HL-60 (cell line): ENCODE data around the gene TNPO1.

Experiments
- DNase-seq, 2 experiments: peaks; one replicate each; pipeline ENCODE4 v3.0.0-alpha.2; 2010 to 2020; ENCODE audit warnings: low read depth in 1 of 2, low spot score in 1 of 2
- H3K27ac ChIP-seq: fragments of 250-450 bp; sonication (Bioruptor Pico); replicated peaks from 2 replicates; pipeline ENCODE4 v1.5.1; 2020; ENCODE audit warnings: mild to moderate bottlenecking, moderate library complexity
- H3K27me3 ChIP-seq: fragments of 250-450 bp; sonication (Bioruptor Pico); 2 replicates; pipeline ENCODE4 v1.5.1; 2021; ENCODE audit warnings: mild to moderate bottlenecking, moderate library complexity; ENCODE audit not compliant: insufficient read depth, poor library complexity, severe bottlenecking
- H3K4me3 ChIP-seq: replicated peaks from 2 replicates; pipeline ENCODE4 v1.5.1; 2011; ENCODE audit warnings: mild to moderate bottlenecking, control low read depth, low read length; ENCODE audit not compliant: insufficient read depth
- GABPA ChIP-seq: IDR thresholded peaks from 2 replicates; pipeline ENCODE4 v1.6.1; 2012; ENCODE audit warnings: low read depth
- POLR2AphosphoS5 ChIP-seq: IDR thresholded peaks from 2 replicates; pipeline ENCODE4 v1.6.1; 2012; ENCODE audit warnings: low read depth
- SPI1 ChIP-seq: IDR thresholded peaks from 2 replicates; pipeline ENCODE4 v1.6.1; 2012; ENCODE audit warnings: low read depth, mild to moderate bottlenecking, borderline replicate concordance
- TF ChIP-seq, protein P1 (sequence below): IDR thresholded peaks from 2 replicates; pipeline ENCODE4 v1.6.1; 2012; ENCODE audit warnings: low read depth; ENCODE audit not compliant: insufficient replicate concordance
- TF ChIP-seq, protein P2 (sequence below): IDR thresholded peaks from one replicate; pipeline ENCODE4 v1.5.1; 2011; ENCODE audit warnings: low read length, control low read depth, inconsistent platforms; ENCODE audit not compliant: insufficient read depth

The TNPO1 gene

DNA sequence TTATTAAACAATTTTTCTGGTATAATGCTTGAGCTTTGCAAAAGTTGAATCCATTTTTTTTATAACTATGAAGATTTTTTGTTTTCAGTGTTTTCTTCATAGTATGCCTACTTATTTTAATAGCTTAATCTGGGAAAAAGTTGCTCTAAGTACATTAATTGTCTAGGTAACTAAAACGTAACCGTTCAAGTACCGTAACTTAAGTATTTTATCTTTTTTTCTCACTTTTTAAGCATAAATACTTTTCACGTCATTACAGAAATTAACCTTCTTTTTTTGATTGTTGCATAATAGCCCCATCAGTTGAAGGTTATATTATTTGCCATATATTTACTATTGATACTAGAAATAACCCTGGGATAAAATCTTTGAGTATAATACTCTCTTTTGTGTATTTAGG, 15.2 kb downstream of the TNPO1 start:
- Histone ChIP-seq H3K27ac (no peak overlapping the region), H3K4me3 (no peak overlapping the region), H3K27me3 (no peaks in the 10 kb centered on the region)
- TF ChIP-seq, protein P1, sequence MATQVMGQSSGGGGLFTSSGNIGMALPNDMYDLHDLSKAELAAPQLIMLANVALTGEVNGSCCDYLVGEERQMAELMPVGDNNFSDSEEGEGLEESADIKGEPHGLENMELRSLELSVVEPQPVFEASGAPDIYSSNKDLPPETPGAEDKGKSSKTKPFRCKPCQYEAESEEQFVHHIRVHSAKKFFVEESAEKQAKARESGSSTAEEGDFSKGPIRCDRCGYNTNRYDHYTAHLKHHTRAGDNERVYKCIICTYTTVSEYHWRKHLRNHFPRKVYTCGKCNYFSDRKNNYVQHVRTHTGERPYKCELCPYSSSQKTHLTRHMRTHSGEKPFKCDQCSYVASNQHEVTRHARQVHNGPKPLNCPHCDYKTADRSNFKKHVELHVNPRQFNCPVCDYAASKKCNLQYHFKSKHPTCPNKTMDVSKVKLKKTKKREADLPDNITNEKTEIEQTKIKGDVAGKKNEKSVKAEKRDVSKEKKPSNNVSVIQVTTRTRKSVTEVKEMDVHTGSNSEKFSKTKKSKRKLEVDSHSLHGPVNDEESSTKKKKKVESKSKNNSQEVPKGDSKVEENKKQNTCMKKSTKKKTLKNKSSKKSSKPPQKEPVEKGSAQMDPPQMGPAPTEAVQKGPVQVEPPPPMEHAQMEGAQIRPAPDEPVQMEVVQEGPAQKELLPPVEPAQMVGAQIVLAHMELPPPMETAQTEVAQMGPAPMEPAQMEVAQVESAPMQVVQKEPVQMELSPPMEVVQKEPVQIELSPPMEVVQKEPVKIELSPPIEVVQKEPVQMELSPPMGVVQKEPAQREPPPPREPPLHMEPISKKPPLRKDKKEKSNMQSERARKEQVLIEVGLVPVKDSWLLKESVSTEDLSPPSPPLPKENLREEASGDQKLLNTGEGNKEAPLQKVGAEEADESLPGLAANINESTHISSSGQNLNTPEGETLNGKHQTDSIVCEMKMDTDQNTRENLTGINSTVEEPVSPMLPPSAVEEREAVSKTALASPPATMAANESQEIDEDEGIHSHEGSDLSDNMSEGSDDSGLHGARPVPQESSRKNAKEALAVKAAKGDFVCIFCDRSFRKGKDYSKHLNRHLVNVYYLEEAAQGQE: no peak
- TF ChIP-seq, protein P2, sequence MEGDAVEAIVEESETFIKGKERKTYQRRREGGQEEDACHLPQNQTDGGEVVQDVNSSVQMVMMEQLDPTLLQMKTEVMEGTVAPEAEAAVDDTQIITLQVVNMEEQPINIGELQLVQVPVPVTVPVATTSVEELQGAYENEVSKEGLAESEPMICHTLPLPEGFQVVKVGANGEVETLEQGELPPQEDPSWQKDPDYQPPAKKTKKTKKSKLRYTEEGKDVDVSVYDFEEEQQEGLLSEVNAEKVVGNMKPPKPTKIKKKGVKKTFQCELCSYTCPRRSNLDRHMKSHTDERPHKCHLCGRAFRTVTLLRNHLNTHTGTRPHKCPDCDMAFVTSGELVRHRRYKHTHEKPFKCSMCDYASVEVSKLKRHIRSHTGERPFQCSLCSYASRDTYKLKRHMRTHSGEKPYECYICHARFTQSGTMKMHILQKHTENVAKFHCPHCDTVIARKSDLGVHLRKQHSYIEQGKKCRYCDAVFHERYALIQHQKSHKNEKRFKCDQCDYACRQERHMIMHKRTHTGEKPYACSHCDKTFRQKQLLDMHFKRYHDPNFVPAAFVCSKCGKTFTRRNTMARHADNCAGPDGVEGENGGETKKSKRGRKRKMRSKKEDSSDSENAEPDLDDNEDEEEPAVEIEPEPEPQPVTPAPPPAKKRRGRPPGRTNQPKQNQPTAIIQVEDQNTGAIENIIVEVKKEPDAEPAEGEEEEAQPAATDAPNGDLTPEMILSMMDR: no peak
- no peak for TF ChIP-seq SPI1
- TF ChIP-seq POLR2AphosphoS5: no peak
- no peak for TF ChIP-seq GABPA
- DNase-seq: no peak

DNA sequence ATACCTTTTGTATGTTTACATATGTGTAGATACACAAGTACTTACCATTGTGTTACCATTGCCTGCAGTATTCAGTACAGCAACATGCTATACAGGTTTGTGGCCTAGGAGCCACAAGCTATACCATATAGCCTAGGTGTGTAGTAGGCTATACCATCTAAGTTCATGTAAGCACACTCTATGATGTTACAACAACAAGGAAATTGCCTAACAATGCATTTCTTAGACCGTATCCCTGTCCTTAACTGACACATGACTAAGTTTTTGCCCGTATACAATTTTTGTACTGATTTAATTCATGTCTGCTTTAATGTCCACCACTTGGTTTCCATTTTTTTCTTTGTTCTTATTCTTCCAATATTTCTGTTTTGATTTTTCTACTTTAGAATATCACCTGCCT, 18.5 kb downstream of the TNPO1 start:
- Histone ChIP-seq H3K27me3 (no peaks in the 10 kb centered on the region), H3K27ac (no peak overlapping the region), H3K4me3 (no peak overlapping the region)
- TF ChIP-seq, protein P1: no peak
- TF ChIP-seq, protein P2: no peak
- TF ChIP-seq GABPA: no peak
- TF ChIP-seq POLR2AphosphoS5: no peak
- TF ChIP-seq SPI1: no peak
- peak in 1 of 2 experiments; percentile 3 for DNase-seq

DNA sequence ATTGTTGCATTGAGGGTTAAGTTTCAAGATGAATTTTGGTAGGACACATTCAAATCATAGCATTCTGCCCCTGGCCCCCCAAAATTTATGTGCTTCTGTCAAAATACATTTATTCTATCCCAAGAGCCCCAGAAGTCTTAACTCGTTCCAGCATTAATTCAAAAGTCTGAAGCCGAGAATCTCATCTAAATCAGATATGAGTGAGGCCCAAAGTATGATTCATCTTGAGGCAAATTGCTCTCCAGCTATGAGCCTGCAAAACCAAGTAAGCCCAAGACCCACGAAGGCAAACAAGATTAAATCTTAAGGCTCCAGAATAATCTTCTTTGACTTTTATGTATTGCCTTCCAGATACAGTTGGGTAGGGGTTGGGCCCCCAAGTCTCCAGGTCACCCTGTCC, 19.2 kb downstream of the TNPO1 start:
- TF ChIP-seq, protein P1: no peak
- TF ChIP-seq SPI1 (no peak), GABPA (no peak)
- H3K27ac ChIP-seq: no peak overlapping the region
- no peak for DNase-seq
- H3K4me3 ChIP-seq: no peak overlapping the region
- H3K27me3 ChIP-seq: no peaks in the 10 kb centered on the region
